HEK293 (cell line): ENCODE measurements around the gene PTPRH.

Experiments used
- CTCF ChIA-PET: fragments of 350-600 bp; formaldehyde crosslinking; extraction: SDS; loops from one replicate; lab custom pipeline; 2021; ENCODE audit warnings: antibody characterized with exemption; lab: Yijun Ruan, JAX
- POLR2A ChIA-PET: fragments of 300-600 bp; formaldehyde crosslinking; extraction: SDS; loops from one replicate; lab custom pipeline; 2020; ENCODE audit warnings: antibody characterized with exemption, inconsistent platforms; lab: Yijun Ruan, JAX
- H3K27ac ChIP-seq: fragments of 200-500 bp; sonication (Bioruptor generic); 2 replicates; pipeline ENCODE4 v1.5.1; 2014; ENCODE audit warnings: low read depth, low read length, control low read depth, inconsistent platforms; ENCODE audit errors: extremely low read depth
- H3K36me3 ChIP-seq, 2 experiments: fragments of 200-500 bp in 1 of 2; sonication (Bioruptor generic) in 1 of 2; 1 replicate in 1 of 2; 2 replicates in 1 of 2; pipeline ENCODE4 v1.5.1; 2014 to 2017; ENCODE audit warnings: inconsistent platforms in 2 of 2, low read length in 2 of 2; ENCODE audit not compliant: control insufficient read depth in 2 of 2, insufficient read depth in 1 of 2
- H3K4me1 ChIP-seq: fragments of 200-500 bp; sonication (Bioruptor generic); 2 replicates; pipeline ENCODE4 v1.5.1; 2014; ENCODE audit warnings: mild to moderate bottlenecking, low read length, inconsistent platforms; ENCODE audit not compliant: control insufficient read depth, insufficient read depth
- H3K4me3 ChIP-seq: 2 replicates; pipeline ENCODE4 v1.5.1; 2011; ENCODE audit warnings: low read depth, mild to moderate bottlenecking, control low read depth, low read length, moderate library complexity
- H3K9me3 ChIP-seq: fragments of 200-500 bp; sonication (Bioruptor generic); 2 replicates; pipeline ENCODE4 v1.5.1; 2014; ENCODE audit warnings: low read depth, low read length, inconsistent platforms; ENCODE audit not compliant: control insufficient read depth, insufficient read depth
- EGR2 ChIP-seq: fragments of 450-650 bp; formaldehyde crosslinking; IDR thresholded peaks from 2 replicates; pipeline ENCODE4 v1.5.1; 2016; ENCODE audit warnings: low read depth, missing biosample characterization, missing genetic modification characterization
- FEZF1 ChIP-seq: fragments of 450-650 bp; formaldehyde crosslinking; IDR thresholded peaks from 2 replicates; pipeline ENCODE4 v1.5.1; 2016; ENCODE audit warnings: missing biosample characterization, missing genetic modification characterization
- HOXD13 ChIP-seq: sonication (generic); formaldehyde crosslinking; IDR thresholded peaks from 2 replicates; pipeline ENCODE4 v1.8.0; 2022; ENCODE audit warnings: missing genetic modification reagents, borderline replicate concordance
- KLF7 ChIP-seq: fragments of 450-650 bp; formaldehyde crosslinking; IDR thresholded peaks from 2 replicates; pipeline ENCODE4 v1.5.1; 2016; ENCODE audit warnings: missing biosample characterization, missing genetic modification characterization, borderline replicate concordance
- RBAK ChIP-seq: fragments of 450-650 bp; formaldehyde crosslinking; IDR thresholded peaks from 2 replicates; pipeline ENCODE4 v1.5.1; 2016; ENCODE audit warnings: missing biosample characterization, missing genetic modification characterization
- SETDB1 ChIP-seq: IDR thresholded peaks from one replicate; pipeline ENCODE4 v1.6.1; 2017; ENCODE audit warnings: mild to moderate bottlenecking, low read length, moderate library complexity, mixed read lengths; ENCODE audit not compliant: insufficient read length
- TCF7L2 ChIP-seq: IDR thresholded peaks from 2 replicates; pipeline ENCODE4 v1.6.1; 2011; ENCODE audit warnings: low read depth, mild to moderate bottlenecking, inconsistent platforms, low read length, moderate library complexity, borderline replicate concordance
- ZBTB17 ChIP-seq: fragments of 450-650 bp; formaldehyde crosslinking; IDR thresholded peaks from 2 replicates; pipeline ENCODE4 v1.5.1; 2016; ENCODE audit warnings: missing biosample characterization, missing genetic modification characterization
- ZBTB7A ChIP-seq: fragments of 450-650 bp; formaldehyde crosslinking; IDR thresholded peaks from 2 replicates; pipeline ENCODE4 v1.5.1; 2016; ENCODE audit warnings: low read depth, missing biosample characterization, missing genetic modification characterization
- ZEB2 ChIP-seq: fragments of 450-650 bp; formaldehyde crosslinking; IDR thresholded peaks from 2 replicates; pipeline ENCODE4 v1.5.1; 2016; ENCODE audit warnings: missing biosample characterization, missing genetic modification characterization
- ZNF175 ChIP-seq: fragments of 450-650 bp; formaldehyde crosslinking; IDR thresholded peaks from 2 replicates; pipeline ENCODE4 v1.5.1; 2016; ENCODE audit warnings: missing biosample characterization, missing genetic modification characterization
- ZNF18 ChIP-seq: fragments of 450-650 bp; formaldehyde crosslinking; IDR thresholded peaks from 2 replicates; pipeline ENCODE4 v1.5.1; 2016; ENCODE audit warnings: missing biosample characterization, missing genetic modification characterization
- ZNF211 ChIP-seq: fragments of 450-650 bp; formaldehyde crosslinking; IDR thresholded peaks from 2 replicates; pipeline ENCODE4 v1.5.1; 2016; ENCODE audit warnings: low read depth, missing biosample characterization, missing genetic modification characterization
- ZNF280C ChIP-seq: fragments of 450-650 bp; formaldehyde crosslinking; IDR thresholded peaks from 2 replicates; pipeline ENCODE4 v1.5.1; 2016; ENCODE audit warnings: missing biosample characterization, missing genetic modification characterization
- ZNF280D ChIP-seq: fragments of 450-650 bp; formaldehyde crosslinking; IDR thresholded peaks from 2 replicates; pipeline ENCODE4 v1.5.1; 2016; ENCODE audit warnings: missing biosample characterization, missing genetic modification characterization
- ZNF449 ChIP-seq: fragments of 450-650 bp; formaldehyde crosslinking; IDR thresholded peaks from 2 replicates; pipeline ENCODE4 v1.5.1; 2017; ENCODE audit warnings: missing biosample characterization, mild to moderate bottlenecking, missing genetic modification characterization, moderate library complexity
- ZNF561 ChIP-seq: fragments of 450-650 bp; IDR thresholded peaks from 2 replicates; pipeline ENCODE4 v1.5.1; 2018; ENCODE audit warnings: missing biosample characterization, missing genetic modification characterization, borderline replicate concordance
- ZNF658 ChIP-seq: fragments of 450-650 bp; formaldehyde crosslinking; IDR thresholded peaks from 2 replicates; pipeline ENCODE4; 2016; ENCODE audit warnings: missing biosample characterization, missing genetic modification characterization
- ZNF664 ChIP-seq: fragments of 450-650 bp; formaldehyde crosslinking; IDR thresholded peaks from 2 replicates; pipeline ENCODE4 v1.5.1; 2016; ENCODE audit warnings: missing biosample characterization, missing genetic modification characterization
- ZNF692 ChIP-seq: fragments of 450-650 bp; formaldehyde crosslinking; IDR thresholded peaks from 2 replicates; pipeline ENCODE4 v1.5.1; 2016; ENCODE audit warnings: missing biosample characterization, missing genetic modification characterization
- ZNF777 ChIP-seq: fragments of 450-650 bp; formaldehyde crosslinking; IDR thresholded peaks from 2 replicates; pipeline ENCODE4 v1.5.1; 2017; ENCODE audit warnings: missing biosample characterization, missing genetic modification characterization, borderline replicate concordance
- ZSCAN5A ChIP-seq: fragments of 450-650 bp; formaldehyde crosslinking; IDR thresholded peaks from 2 replicates; pipeline ENCODE4 v1.5.1; 2016; ENCODE audit warnings: missing biosample characterization, missing genetic modification characterization

PTPRH gene

GRCh38 chr19:55216461-55217198, 7.3 kb upstream of the PTPRH start (continued):
- TF ChIP-seq ZNF658 (no peak), ZNF777 (no peak), EGR2 (tag by site-specific recombination) (peak; percentile 59; the same call in 1 of the 2 replicates), ZSCAN5A (tag by site-specific recombination) (no peak)
- TF ChIP-seq, all 188 proteins: peak for 85

GRCh38 chr19:55213547-55213946, 4.2 kb upstream of the PTPRH start:
- peaks cover 14% of the 10 kb centered on the region for H3K4me1 ChIP-seq
- CTCF ChIA-PET: interaction anchor here (0.6 to 0.8 kb wide), 2 partner anchors 14 to 53 kb away, joined by 3 read pairs; no protein-coding TSS in a partner anchor
- no peaks in the 10 kb centered on the region for H3K36me3 ChIP-seq
- no peak overlapping the region for H3K27ac ChIP-seq
- H3K4me3 ChIP-seq: no peak overlapping the region
- TF ChIP-seq ZNF211 (tag by site-specific recombination): no peak
- TF ChIP-seq FEZF1 (tag by site-specific recombination): no peak
- TF ChIP-seq TCF7L2: no peak
- no peak for TF ChIP-seq ZNF280C
- no peak for TF ChIP-seq ZNF561 (tag by site-specific recombination)
- no peak for TF ChIP-seq ZNF692 (tag by site-specific recombination)
- TF ChIP-seq HOXD13: no peak
- TF ChIP-seq ZBTB17 (tag by site-specific recombination): no peak
- TF ChIP-seq RBAK (tag by site-specific recombination): no peak
- no peak for TF ChIP-seq ZEB2
- TF ChIP-seq KLF7 (tag by site-specific recombination): no peak
- TF ChIP-seq, all 188 proteins: peak for 0
- H3K9me3 ChIP-seq: no peaks in the 10 kb centered on the region; the same call in 1 of the 2 replicates
- POLR2A ChIA-PET: no interaction called here

- H3K4me3 ChIP-seq: no peak overlapping the region
- TF ChIP-seq SETDB1: peak; percentile 80
- TF ChIP-seq ZNF658: no peak
- peak; percentile 94 for TF ChIP-seq ZNF280D (tag by site-specific recombination)
- no peak for TF ChIP-seq ZBTB7A (tag by site-specific recombination)
- no peak for TF ChIP-seq ZNF449 (tag by site-specific recombination)
- TF ChIP-seq EGR2 (tag by site-specific recombination): no peak
- TF ChIP-seq ZNF18: no peak
- no peak for TF ChIP-seq ZNF175
- no peak for TF ChIP-seq ZNF664 (tag by site-specific recombination)
- no peaks in the 10 kb centered on the region for H3K36me3 ChIP-seq
- POLR2A ChIA-PET: no interaction called here
- no peak overlapping the region for H3K27ac ChIP-seq
- peaks cover 13% of the 10 kb centered on the region for H3K4me1 ChIP-seq
- H3K9me3 ChIP-seq: no peaks in the 10 kb centered on the region; the same call in 1 of the 2 replicates
- CTCF ChIA-PET: interaction anchor here (0.7 kb wide), 1 partner anchor 45 kb away, joined by 3 read pairs; no protein-coding TSS in a partner anchor
Observed at GRCh38 chr19:55212447-55212846, 3.1 kb upstream of the PTPRH start.
